Mesodermal cell (in vitro differentiated cells): ENCODE results near the gene AURKB.
A peak's percentile ranks its signal among the peaks of the same experiment; 100 is the strongest.
"Not testable (repeated sequence)": the region's sequence is repeated elsewhere in the genome, so short reads cannot be mapped to it uniquely, and the experiment has no call there.

Experiments
- H3K27ac ChIP-seq: 2 replicates; pipeline ENCODE4 v1.7.0; 2013; ENCODE audit warnings: mild to moderate bottlenecking, low read depth, low read length, moderate library complexity; ENCODE audit not compliant: severe bottlenecking
- H3K36me3 ChIP-seq: 2 replicates; pipeline ENCODE4 v1.7.1; 2013; ENCODE audit warnings: mild to moderate bottlenecking, low read length, moderate library complexity; ENCODE audit not compliant: control insufficient read depth, insufficient read depth
- H3K4me1 ChIP-seq: one replicate; pipeline ENCODE4 v1.7.1; 2013; ENCODE audit warnings: mild to moderate bottlenecking, low read length; ENCODE audit not compliant: insufficient read depth, control insufficient read depth, poor library complexity, severe bottlenecking
- H3K4me3 ChIP-seq: 2 replicates; pipeline ENCODE4 v1.7.0; 2013; ENCODE audit warnings: low read length, control low read depth, mild to moderate bottlenecking; ENCODE audit not compliant: insufficient read depth, poor library complexity, severe bottlenecking; ENCODE audit errors: extremely low read depth
- H3K9me3 ChIP-seq: 2 replicates; pipeline ENCODE4 v1.7.1; 2013; ENCODE audit warnings: mild to moderate bottlenecking, low read length, moderate library complexity; ENCODE audit not compliant: control insufficient read depth
- WGBS, 2 experiments: methylation state at CpG; one replicate each; pipeline ENCODE4 v1.1.5; 2013; ENCODE audit warnings: missing lambda C conversion rate in 2 of 2; ENCODE audit not compliant: insufficient coverage in 2 of 2; 5-methylcytosine and 5-hydroxymethylcytosine counted together

Gene AURKB

DNA sequence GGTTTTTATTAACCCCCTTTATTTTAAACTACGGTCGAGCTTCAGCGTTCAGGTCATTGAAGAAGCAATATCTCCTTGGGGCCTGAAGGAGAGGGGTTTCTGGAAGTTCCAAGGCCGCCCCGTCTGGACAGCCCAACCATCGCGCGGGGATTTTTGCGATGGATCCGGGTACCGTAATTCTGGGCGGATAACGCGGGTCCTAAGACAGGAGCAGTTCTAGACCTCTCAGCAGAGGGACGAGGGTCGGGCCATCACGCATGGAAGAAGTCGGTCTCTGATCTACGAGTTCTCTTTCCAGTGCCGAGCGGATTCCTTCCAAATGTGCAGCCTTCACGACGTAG lies 24.0 kb downstream of the AURKB start:
- no peaks in the 10 kb centered on the region for H3K36me3 ChIP-seq
- 0 to 1% methylated on average over 17 to 23 of the region's 23 CpGs for WGBS, 2 experiments

DNA sequence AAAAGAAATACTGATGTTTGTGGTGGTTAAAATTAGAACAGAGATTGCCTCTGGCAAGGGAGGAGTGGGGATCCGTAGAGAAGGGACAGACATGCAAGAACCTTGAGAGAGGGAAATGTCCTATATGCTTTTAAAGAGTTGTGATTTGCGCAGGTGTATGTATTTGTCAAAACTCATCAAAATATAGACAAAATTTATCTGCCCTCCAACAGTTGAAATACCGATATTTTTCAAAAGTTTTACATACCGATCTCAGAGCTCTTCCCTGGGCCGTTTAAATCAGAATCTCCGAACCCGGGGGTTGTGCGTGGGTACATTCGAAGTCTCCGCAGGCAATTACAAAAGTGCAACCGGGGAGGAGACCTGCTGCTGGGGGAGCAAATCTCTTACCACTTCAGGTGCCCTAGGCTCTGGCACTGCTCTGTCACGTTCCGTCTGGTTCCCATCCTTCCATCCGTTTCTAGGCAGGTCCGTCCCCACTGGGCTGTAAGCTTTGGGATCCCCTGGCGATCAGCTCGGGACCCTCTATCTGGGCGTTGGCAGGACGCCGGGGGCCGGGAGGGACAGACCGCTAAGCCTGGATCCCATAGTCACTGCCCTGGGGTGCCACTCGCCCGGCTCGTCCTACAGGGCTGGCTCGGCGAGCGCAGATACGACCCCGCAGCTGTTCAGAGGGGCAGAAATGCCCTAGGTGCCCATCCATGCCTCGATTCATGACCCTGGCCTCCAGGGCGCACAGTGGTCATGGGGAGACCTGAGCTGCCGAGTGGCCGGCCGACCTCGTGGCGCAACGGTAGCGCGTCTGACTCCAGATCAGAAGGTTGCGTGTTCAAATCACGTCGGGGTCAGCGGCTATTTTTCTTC lies 24.6 kb downstream of the AURKB start:
- peak overlapping the region; percentile 85 for H3K4me3 ChIP-seq
- WGBS, 2 experiments: 2% methylated on average over 29 to 42 of the region's 44 CpGs
- H3K9me3 ChIP-seq: no peaks in the 10 kb centered on the region
- H3K36me3 ChIP-seq: no peaks in the 10 kb centered on the region
- peak overlapping the region; percentile 88 for H3K27ac ChIP-seq
- peaks cover 15% of the 10 kb centered on the region for H3K4me1 ChIP-seq

More for the DNA sequence above, 24.0 kb downstream of the AURKB start:
- Histone ChIP-seq H3K4me3 (peak overlapping the region; percentile 85), H3K4me1 (peaks cover 17% of the 10 kb centered on the region), H3K27ac (peak overlapping the region; percentile 88), H3K9me3 (no peaks in the 10 kb centered on the region)

DNA sequence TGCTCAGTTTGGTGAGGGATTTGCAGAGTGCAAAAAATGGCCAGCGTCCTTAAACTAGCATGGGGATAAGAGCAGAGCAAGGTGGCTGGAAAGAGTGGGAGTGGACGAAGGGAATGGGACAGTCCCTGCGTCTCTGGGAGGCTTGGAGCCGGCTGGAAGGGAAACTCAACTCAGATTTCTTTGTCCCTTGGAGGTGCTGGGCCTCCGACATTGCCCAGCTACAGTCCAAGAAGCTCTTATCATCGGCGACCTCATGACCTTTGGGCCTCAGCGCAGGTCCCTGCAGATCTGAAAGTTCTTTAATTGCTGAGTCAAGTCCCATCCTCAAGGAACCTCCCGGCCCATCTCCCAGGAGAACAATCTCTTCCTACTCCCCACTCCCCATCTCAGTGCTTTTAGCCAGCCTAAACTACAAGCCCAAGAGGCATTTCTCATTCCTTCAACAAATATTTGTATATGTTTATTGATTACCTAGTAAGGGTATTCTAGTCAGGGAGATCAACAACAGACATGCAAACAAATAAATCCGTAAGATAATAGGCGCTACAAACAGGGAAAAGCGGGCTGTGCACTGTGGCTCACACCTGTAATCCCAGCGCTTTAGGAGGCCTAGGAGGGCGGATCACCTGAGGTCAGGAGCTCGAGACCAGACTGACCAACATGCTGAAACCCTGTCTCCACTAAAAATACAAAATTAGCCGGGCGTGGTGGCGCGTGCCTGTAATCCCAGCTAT lies 33.2 kb downstream of the AURKB start:
- Histone ChIP-seq H3K27ac (peak overlapping the region; percentile 79), H3K4me3 (peak overlapping the region; percentile 57)
- 73 to 82% methylated on average over 14 to 17 of the region's 19 CpGs for WGBS, 2 experiments

DNA sequence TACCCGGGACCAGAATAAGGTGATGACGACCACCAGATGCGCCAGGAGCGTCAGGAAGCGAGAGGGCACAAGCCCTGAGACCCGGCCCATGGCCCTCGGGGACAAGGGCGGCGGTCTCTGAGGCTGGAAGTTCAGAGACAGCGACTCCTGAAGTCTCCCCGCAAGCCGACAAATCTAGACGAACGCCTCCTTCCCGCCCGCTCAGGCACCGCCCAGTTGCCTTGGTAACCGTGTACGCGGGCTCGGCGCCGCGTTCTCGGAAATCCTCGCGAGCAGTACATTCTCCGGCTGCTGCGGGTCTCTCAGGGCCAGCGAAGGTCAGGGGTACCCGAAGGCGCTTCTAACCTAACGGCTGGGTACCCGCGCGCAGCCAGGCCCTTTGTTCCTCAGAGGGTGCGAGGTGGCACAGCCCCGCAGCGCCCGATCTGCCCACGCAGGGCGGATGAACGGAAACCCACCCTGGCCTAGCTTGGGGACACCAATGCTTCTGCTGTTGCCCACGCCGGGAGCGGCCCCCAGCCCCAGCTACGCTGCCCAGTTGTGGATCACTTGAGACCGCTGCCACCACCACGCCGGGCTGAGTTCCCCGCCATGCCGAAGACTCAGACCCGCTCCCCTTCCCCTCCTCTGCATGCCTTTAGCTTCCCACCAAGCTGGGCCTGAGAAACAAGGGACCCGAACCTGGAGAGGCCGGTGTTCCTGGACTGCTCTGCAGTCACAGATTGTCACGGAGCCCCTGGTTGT lies 34.0 kb downstream of the AURKB start, which contains the start of gene TMEM107:
Gene TMEM107, minus strand, starts transcription at position 184 of the 744 bp plus-strand sequence. Its CDS starts 94 bp downstream, at position 90.
- peak within 1 kb of the TSS; percentile 57 for H3K4me3 ChIP-seq
- WGBS, 2 experiments: 5 to 7% methylated on average over 51 to 55 of the region's 56 CpGs
- peak within 1 kb of the TSS; percentile 79 for H3K27ac ChIP-seq
- no peaks in the 10 kb centered on the region for H3K36me3 ChIP-seq
- H3K9me3 ChIP-seq: no peaks in the 10 kb centered on the region
- no peaks in the 10 kb centered on the region for H3K4me1 ChIP-seq

More for the DNA sequence above, 33.2 kb downstream of the AURKB start:
- Histone ChIP-seq H3K36me3 (no peaks in the 10 kb centered on the region), H3K9me3 (no peaks in the 10 kb centered on the region), H3K4me1 (no peaks in the 10 kb centered on the region)

DNA sequence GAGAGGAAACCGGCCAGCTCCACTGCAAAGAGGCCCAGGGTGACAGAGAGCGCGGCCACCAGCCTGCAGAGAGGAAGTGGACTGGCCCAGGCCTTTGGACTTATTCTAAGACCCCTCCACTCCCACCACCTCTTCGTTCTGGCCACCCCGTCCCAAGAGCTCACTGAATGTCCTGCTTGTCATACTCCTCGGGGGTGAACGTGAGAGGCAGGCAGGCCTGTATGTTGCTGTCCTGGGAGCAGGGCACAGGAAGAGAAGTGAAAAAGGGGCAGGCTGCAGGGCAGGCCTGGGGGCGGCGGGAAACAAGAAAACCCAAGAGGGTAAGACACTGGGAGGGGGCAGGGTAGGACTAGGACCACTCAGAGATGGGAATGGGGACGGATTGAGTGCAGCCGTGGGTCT lies 34.6 kb downstream of the AURKB start:
- no peaks in the 10 kb centered on the region for H3K9me3 ChIP-seq
- H3K36me3 ChIP-seq: no peaks in the 10 kb centered on the region
- no peaks in the 10 kb centered on the region for H3K4me1 ChIP-seq
- peak overlapping the region; percentile 79 for H3K27ac ChIP-seq
- peak overlapping the region; percentile 57 for H3K4me3 ChIP-seq
- WGBS, 2 experiments: 11 to 33% methylated on average over 5 to 11 of the region's 11 CpGs

DNA sequence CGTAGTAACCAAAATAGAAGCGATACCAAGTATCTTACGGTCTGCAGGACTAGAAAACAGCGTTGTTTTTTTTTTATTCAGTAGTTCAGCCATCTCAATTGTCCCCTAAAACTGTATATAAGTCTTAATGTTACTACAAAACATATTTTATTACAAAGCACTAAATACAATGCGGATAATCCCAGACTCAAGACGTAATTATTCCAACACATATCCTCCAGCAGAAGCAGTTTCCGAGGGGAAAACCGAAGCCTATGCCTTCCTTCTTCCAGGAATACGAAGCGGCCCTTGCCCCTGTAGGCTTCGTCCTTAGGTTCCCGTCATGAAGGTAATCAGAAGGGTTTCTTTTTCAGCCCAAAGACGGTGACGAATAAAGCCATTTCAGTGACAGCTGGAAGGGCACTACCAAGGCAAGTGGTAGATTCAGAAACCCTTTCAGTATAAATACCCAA lies 36.5 kb downstream of the AURKB start:
- Histone ChIP-seq H3K27ac (peak overlapping the region; percentile 94), H3K4me1 (no peaks in the 10 kb centered on the region), H3K9me3 (no peaks in the 10 kb centered on the region), H3K4me3 (peak overlapping the region; percentile 37), H3K36me3 (no peaks in the 10 kb centered on the region)
- 5 to 8% methylated on average over 9 to 11 of the region's 14 CpGs for WGBS, 2 experiments

DNA sequence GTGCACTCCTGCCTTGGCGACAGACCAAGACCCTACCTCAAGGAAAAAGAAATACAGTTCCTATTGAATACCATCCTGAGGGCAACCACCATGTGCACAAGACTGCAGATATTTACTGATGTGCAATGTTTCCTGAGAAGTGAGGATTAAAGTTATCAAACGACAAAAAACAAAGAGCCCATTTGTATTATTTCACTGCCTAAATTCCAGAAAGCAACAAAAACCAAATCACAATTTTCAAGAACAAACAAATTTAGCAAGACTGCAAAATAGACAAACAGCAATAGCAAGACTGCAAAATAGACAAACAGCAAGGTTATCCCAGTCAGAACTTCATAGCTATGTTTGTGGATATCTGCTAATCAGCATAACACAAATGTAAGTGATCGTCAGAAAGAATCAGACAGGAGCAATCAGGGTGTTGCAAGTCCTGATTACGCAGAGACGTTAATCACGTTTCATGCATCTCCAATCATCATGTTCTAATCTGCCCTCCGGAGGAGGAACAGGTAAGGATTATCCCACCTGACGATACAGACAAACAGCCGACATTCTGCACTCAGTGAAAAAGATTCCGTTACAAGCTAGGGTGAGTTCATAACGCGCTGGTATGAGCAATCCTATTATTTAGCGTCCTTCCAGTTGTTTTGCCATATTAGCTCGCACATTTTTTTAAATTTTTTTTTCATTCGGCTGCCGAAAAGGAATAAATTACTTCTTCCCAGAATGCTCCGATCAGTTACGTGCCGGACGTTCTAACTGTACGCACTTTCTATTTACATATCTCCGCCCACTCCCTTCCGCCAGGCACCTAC lies 37.1 kb downstream of the AURKB start:
- no peaks in the 10 kb centered on the region for H3K36me3 ChIP-seq
- H3K4me1 ChIP-seq: no peaks in the 10 kb centered on the region
- 0 to 2% methylated on average over 20 to 21 of the region's 23 CpGs for WGBS, 2 experiments
- H3K9me3 ChIP-seq: no peaks in the 10 kb centered on the region
- peak overlapping the region; percentile 94 for H3K27ac ChIP-seq
- peak overlapping the region; percentile 37 for H3K4me3 ChIP-seq

DNA sequence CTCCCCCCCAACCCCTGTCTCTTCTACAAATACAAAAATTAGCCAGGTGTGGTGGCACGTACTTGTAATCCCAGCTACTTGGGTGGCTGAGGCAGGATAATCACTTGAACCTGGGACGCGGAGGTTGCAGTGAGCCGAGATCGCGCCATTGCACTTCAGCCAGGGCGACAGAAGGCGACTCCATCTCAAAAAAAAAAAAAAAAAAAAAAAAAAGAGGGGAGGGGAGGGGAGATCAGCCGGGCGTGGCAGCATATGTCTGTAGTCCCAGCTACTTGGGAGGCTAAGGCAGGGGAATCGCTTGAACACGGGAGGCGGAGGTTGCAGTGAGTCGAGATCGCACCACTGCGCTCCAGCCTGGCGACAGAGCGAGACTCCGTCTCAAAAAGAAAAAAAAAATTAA lies 40.2 kb downstream of the AURKB start:
- H3K27ac ChIP-seq, H3K36me3 ChIP-seq, H3K4me1 ChIP-seq, H3K4me3 ChIP-seq, H3K9me3 ChIP-seq: not testable (repeated sequence)
- WGBS, 2 experiments: 88 to 96% methylated on average over 5 to 10 of the region's 19 CpGs

DNA sequence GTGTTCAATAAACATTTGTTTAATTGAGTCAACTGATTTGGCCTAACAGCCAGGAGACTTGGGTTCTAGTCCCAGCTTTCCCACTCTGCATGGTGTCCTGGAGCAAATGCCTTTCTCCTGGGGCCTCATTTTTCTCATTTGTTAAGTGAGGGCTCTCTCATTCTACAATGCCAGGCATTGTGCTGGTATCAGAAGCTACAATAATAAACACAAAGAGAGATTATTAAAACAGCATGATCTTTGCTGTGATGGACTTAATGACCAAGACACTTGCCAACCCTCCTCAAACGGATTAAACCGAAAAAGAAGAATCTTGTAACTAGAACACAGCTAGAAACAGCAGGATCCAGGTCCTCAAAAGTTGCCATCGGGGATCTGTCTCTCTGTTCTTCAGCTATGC lies 42.8 kb downstream of the AURKB start:
- H3K4me1 ChIP-seq: peaks cover 20% of the 10 kb centered on the region
- no peak overlapping the region for H3K27ac ChIP-seq
- no peak overlapping the region for H3K4me3 ChIP-seq
- no peaks in the 10 kb centered on the region for H3K36me3 ChIP-seq
- 88 to 93% methylated on average over 3 of the region's 3 CpGs for WGBS, 2 experiments
- no peaks in the 10 kb centered on the region for H3K9me3 ChIP-seq

DNA sequence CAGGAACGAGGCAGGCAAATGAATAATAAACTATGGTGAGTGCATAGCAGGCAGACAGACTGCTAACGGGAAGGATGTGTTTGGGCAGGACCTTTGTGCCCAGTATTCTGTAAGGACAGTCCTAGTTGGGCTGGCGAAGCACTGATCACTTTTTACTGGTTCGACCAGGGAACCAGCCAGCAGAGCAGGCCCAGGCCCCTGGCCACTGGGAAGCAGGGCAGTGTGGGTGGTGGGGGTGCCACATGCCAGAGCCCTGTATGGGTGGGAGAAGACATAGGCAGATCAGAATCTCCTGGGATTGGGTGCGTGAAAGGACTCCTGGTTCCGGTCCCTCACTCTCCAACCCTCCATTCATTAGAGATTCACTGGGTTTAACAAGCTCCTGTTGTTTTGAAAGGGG lies 43.6 kb downstream of the AURKB start:
- 88 to 97% methylated on average over 4 of the region's 6 CpGs for WGBS, 2 experiments
- H3K27ac ChIP-seq: no peak overlapping the region
- H3K9me3 ChIP-seq: no peaks in the 10 kb centered on the region
- peaks cover 1% of the 10 kb centered on the region for H3K36me3 ChIP-seq
- peaks cover 22% of the 10 kb centered on the region for H3K4me1 ChIP-seq
- no peak overlapping the region for H3K4me3 ChIP-seq
